Brain microvascular endothelial cell (primary cell): ENCODE results near the gene MRPS7.

Source experiments
- DNase-seq: peaks from one replicate; pipeline ENCODE4 v3.0.0-alpha.2; 2020
- H3K27ac ChIP-seq: fragments of 250-450 bp; sonication (Bioruptor Pico); 2 replicates; pipeline ENCODE4 v1.5.1; 2020; ENCODE audit warnings: mild to moderate bottlenecking, moderate library complexity
- H3K27me3 ChIP-seq: fragments of 250-450 bp; sonication (Bioruptor Pico); replicated peaks from 2 replicates; pipeline ENCODE4 v1.5.1; 2020; ENCODE audit warnings: mild to moderate bottlenecking
- H3K36me3 ChIP-seq: fragments of 250-450 bp; sonication (Bioruptor Pico); replicated peaks from 2 replicates; pipeline ENCODE4 v1.5.1; 2020; ENCODE audit warnings: mild to moderate bottlenecking
- H3K4me3 ChIP-seq: 2 replicates; pipeline ENCODE4 v1.5.1; 2011; ENCODE audit warnings: low read depth, mild to moderate bottlenecking, control low read depth, low read length, moderate library complexity
- in situ Hi-C: cut with HindIII; loops from 2 replicates; pipeline ENCODE4 v1.10.0; 2017; ENCODE audit warnings: low sequenced_read_pairs, low pct_ligation_motif_present
- TF ChIP-seq, protein P1 (sequence below): IDR thresholded peaks from 2 replicates; pipeline ENCODE4 v1.5.1; 2011; ENCODE audit warnings: low read depth, mild to moderate bottlenecking, moderate library complexity, low read length, control low read depth, inconsistent platforms; ENCODE audit errors: missing control alignments

The MRPS7 gene

DNA sequence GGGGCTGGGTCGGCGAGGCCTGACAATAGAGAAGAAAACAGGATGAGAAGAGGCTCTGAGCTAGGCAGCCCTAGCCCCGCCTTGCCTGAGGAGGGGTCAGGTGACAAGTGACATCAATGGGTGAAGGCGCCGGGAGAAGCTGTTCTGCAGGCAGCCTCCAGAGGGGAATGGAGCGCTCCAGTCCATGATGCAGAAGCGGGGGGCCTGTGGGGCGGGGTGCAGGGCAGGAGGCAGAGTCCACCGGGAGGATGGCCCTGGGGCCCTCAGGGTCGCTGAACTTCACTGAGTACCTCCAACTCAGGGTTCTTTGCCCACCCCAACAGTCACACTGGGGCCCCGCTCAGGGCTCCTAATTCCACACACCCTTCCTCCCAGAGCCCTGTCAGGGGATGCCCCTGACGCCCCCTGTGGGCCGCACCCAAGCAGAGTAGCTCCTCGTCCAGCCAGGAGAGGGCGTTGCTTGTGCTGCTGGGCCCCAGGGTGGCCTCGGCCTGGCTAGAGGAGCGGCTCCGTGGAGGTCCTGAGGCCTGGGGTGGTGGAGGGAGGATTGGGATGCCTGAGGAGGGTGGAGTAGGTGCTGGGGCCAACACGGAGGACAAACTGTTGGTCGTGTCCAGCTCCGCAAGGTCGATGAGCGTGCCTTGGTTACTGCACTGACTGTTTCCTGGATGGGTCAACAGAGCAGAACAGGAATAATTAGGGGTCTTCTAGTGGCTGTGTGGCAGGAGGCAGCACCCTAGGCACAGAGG, 21.1 kb upstream of the MRPS7 start:
- Histone ChIP-seq H3K27me3 (no peaks in the 10 kb centered on the region), H3K36me3 (peaks cover 71% of the 10 kb centered on the region), H3K4me3 (no peak overlapping the region), H3K27ac (no peak overlapping the region)
- in situ Hi-C loops: no loop called here
- TF ChIP-seq, protein P1, sequence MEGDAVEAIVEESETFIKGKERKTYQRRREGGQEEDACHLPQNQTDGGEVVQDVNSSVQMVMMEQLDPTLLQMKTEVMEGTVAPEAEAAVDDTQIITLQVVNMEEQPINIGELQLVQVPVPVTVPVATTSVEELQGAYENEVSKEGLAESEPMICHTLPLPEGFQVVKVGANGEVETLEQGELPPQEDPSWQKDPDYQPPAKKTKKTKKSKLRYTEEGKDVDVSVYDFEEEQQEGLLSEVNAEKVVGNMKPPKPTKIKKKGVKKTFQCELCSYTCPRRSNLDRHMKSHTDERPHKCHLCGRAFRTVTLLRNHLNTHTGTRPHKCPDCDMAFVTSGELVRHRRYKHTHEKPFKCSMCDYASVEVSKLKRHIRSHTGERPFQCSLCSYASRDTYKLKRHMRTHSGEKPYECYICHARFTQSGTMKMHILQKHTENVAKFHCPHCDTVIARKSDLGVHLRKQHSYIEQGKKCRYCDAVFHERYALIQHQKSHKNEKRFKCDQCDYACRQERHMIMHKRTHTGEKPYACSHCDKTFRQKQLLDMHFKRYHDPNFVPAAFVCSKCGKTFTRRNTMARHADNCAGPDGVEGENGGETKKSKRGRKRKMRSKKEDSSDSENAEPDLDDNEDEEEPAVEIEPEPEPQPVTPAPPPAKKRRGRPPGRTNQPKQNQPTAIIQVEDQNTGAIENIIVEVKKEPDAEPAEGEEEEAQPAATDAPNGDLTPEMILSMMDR: peak; percentile 96
- peak; percentile 26 for DNase-seq

DNA sequence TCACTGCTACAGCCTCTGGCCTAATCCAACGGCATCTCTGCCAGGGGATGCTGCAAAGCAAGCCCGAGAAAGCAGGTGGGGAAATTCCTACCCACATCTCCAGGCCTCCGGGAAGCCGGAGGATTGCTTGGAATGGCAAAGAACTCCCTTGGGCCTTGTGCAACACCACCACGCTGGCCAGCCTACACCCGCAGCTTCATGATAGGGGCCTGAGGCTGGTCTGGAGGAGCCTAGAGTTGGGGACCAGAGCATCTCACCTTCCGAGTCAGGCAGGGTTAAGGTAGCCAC, 20.6 kb upstream of the MRPS7 start:
- Histone ChIP-seq H3K27me3 (no peaks in the 10 kb centered on the region), H3K27ac (no peak overlapping the region), H3K36me3 (peaks cover 74% of the 10 kb centered on the region), H3K4me3 (no peak overlapping the region)
- in situ Hi-C loops: no loop called here
- DNase-seq: no peak
- TF ChIP-seq, protein P1: no peak

DNA sequence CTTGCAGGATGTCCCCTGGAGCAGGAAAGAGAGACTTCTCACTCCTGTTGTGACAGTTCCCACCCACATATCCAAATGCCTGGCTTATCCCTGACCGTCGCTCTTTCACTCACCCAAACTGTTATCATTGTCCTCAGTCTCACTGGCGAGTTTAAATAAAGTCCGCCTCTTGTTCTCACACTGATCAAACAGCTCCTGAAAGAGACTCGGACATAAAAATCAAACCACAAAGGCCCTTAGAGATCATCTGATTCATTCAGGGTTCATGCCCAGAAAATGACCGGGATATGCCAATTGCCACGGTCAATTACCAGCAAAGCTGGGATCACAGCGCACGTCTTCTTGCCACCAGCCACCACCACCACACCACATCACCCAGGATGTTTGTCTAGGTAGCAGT, 20.2 kb upstream of the MRPS7 start:
- Histone ChIP-seq H3K4me3 (no peak overlapping the region), H3K27ac (no peak overlapping the region), H3K27me3 (no peaks in the 10 kb centered on the region), H3K36me3 (peaks cover 71% of the 10 kb centered on the region)
- no peak for DNase-seq
- TF ChIP-seq, protein P1: no peak
- in situ Hi-C loops: no loop called here

DNA sequence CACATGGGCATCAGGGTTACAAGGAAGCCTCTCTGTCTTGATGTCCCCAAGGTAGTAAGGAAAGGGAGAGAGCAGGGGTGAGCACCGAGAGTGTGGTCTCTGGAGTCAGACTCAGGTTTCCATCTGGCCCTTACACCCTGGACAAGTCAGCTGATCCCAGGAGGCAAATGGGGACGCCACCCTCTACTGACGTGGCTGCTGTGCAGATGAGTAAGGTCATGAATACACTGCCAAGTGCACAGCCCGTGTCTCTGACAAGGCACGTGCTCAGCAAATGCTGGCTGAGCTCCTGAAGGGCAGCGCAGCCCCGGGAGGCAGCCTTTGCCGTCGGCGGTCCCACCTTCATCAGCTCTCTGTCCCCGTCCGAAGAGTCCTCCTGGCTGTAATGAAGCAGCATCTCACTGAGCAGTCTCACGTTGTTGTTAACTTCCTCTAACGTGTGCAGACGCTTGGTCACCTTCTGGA, 19.7 kb upstream of the MRPS7 start:
- no peak overlapping the region for H3K4me3 ChIP-seq
- H3K27me3 ChIP-seq: no peaks in the 10 kb centered on the region
- H3K27ac ChIP-seq: no peak overlapping the region
- TF ChIP-seq, protein P1: no peak
- peaks cover 67% of the 10 kb centered on the region for H3K36me3 ChIP-seq
- in situ Hi-C loops: no loop called here
- no peak for DNase-seq

DNA sequence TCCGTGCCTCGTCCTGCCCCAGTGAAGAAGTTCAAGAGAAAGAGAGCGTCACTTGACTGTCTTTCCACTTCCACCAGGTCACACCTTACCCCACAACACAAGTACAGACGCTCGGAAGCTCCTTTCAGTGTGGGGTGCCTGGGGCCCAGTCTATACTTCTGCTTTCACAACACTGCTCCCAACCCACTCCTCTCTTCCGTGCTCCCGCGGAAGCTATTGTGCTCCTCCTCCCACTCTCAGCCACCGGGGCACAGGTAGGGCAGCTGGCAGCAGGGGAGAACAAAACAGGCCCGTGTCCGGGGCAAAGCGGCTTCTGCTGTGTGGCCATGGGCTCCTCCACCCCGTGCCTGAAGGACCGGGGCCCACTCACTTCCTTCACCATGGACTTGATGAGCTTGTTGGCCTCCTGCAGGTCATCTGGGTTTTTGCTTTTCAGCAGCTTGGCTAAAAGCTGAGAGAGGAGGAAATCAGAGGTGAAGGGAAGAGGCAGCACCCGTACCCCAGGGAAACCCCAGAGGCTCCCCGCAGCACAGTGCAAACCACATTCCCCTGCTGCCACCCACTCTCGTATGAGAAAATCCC, 19.1 kb upstream of the MRPS7 start:
- Histone ChIP-seq H3K27me3 (no peaks in the 10 kb centered on the region), H3K4me3 (no peak overlapping the region), H3K27ac (no peak overlapping the region), H3K36me3 (peaks cover 62% of the 10 kb centered on the region)
- TF ChIP-seq, protein P1: no peak
- in situ Hi-C loops: no loop called here
- no peak for DNase-seq
